Skeletal muscle satellite cell (primary cell): ENCODE data around the gene MRPL55.
A peak's percentile ranks its signal among the peaks of the same experiment; 100 is the strongest.

Source experiments
- H3K27me3 ChIP-seq: 2 replicates; pipeline ENCODE4 v1.7.0; 2013; ENCODE audit warnings: low read length; ENCODE audit not compliant: control insufficient read depth, insufficient read depth
- H3K36me3 ChIP-seq: 2 replicates; pipeline ENCODE4 v1.7.0; 2013; ENCODE audit warnings: mild to moderate bottlenecking, control low read depth, low read length; ENCODE audit not compliant: insufficient read depth
- H3K4me1 ChIP-seq: 2 replicates; pipeline ENCODE4 v1.7.0; 2013; ENCODE audit warnings: low read length; ENCODE audit not compliant: control insufficient read depth, insufficient read depth
- H3K4me2 ChIP-seq: 2 replicates; pipeline ENCODE4 v1.7.0; 2013; ENCODE audit warnings: mild to moderate bottlenecking, low read length
- H3K4me3 ChIP-seq: 2 replicates; pipeline ENCODE4 v1.7.0; 2013; ENCODE audit warnings: low read length
- H3K9ac ChIP-seq: 2 replicates; pipeline ENCODE4 v1.7.0; 2013; ENCODE audit warnings: mild to moderate bottlenecking, low read depth, low read length, moderate library complexity
- H3K9me3 ChIP-seq: replicated peaks from 2 replicates; pipeline ENCODE4 v1.7.0; 2013; ENCODE audit warnings: mild to moderate bottlenecking, control low read depth, low read length

The MRPL55 gene

DNA sequence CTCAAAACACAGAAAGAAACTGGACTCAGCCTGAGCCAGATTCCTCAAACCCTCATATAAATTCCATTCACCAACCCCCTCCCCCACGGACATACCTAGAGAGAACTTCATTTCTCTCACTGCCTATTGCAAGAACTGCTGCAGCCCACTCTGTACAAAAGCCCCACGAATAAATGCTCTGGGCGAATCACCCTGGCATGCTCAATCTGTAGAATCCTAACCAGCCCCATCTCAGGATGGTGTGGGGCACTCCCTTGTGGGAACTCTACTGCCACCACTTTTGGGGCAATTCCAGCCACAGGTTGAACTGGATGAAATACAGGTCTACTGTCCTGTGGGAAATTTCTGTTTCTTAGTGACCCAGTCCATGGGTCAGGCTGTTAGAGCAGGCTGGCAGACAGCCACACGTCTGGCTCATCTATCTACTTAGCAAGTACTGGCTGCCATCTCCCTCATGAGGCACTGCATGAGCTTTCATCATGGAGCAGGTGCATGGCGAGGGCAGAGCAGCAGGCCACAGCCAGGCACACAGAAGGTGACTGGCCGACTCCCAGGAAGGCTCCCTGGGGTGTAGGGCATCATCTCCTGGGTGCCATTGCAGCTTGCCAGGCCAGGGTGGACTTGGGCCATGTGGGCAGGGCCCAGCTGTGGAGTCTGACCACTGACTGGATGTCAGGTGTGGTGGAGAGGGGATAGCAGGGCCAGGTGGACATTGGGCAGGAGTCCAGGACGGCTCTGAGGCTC lies 4.4 kb downstream of the MRPL55 start:
- Histone ChIP-seq H3K9ac (no peak overlapping the region), H3K27me3 (no peaks in the 10 kb centered on the region), H3K4me3 (no peak overlapping the region), H3K4me1 (peaks cover 22% of the 10 kb centered on the region), H3K4me2 (no peak overlapping the region), H3K9me3 (no peaks in the 10 kb centered on the region), H3K36me3 (peaks cover 22% of the 10 kb centered on the region)

- H3K4me1 ChIP-seq = peaks cover 15% of the 10 kb centered on the region
- peaks cover 39% of the 10 kb centered on the region for H3K36me3 ChIP-seq
- H3K27me3 ChIP-seq = no peaks in the 10 kb centered on the region
- peak within 1 kb of the TSS; percentile 95 for H3K4me3 ChIP-seq
- H3K9ac ChIP-seq = peak within 1 kb of the TSS; percentile 82
- no peaks in the 10 kb centered on the region for H3K9me3 ChIP-seq
- peak within 1 kb of the TSS; percentile 96 for H3K4me2 ChIP-seq
Measured at GRCh38 chr1:228102791-228103620, 6.1 kb downstream of the MRPL55 start, which contains the start of gene C1orf35. TSS of gene C1orf35 (minus strand) at chr1:228103325. CDS start at chr1:228103227, 98 bp downstream.

- Histone ChIP-seq H3K27me3 (no peaks in the 10 kb centered on the region), H3K36me3 (peaks cover 47% of the 10 kb centered on the region), H3K4me2 (peak overlapping the region; percentile 96), H3K9ac (peak overlapping the region; percentile 82), H3K4me1 (peaks cover 15% of the 10 kb centered on the region), H3K4me3 (peak overlapping the region; percentile 95), H3K9me3 (no peaks in the 10 kb centered on the region)
Measured at GRCh38 chr1:228101994-228102790, 6.9 kb downstream of the MRPL55 start.

- Histone ChIP-seq H3K9ac (peak overlapping the region; percentile 82), H3K4me2 (peak overlapping the region; percentile 96), H3K9me3 (no peaks in the 10 kb centered on the region), H3K36me3 (peaks cover 49% of the 10 kb centered on the region), H3K4me3 (peak overlapping the region; percentile 95), H3K27me3 (no peaks in the 10 kb centered on the region), H3K4me1 (peaks cover 15% of the 10 kb centered on the region)
Measured at GRCh38 chr1:228101614-228101993, 7.5 kb downstream of the MRPL55 start.

GRCh38 chr1:228100822-228101613 lies 8.1 kb downstream of the MRPL55 start:
- peak overlapping the region; percentile 96 for H3K4me2 ChIP-seq
- H3K9ac ChIP-seq = no peak overlapping the region
- peaks cover 50% of the 10 kb centered on the region for H3K36me3 ChIP-seq
- peaks cover 15% of the 10 kb centered on the region for H3K4me1 ChIP-seq
- peak overlapping the region; percentile 95 for H3K4me3 ChIP-seq
- H3K9me3 ChIP-seq = no peaks in the 10 kb centered on the region
- H3K27me3 ChIP-seq = no peaks in the 10 kb centered on the region

DNA sequence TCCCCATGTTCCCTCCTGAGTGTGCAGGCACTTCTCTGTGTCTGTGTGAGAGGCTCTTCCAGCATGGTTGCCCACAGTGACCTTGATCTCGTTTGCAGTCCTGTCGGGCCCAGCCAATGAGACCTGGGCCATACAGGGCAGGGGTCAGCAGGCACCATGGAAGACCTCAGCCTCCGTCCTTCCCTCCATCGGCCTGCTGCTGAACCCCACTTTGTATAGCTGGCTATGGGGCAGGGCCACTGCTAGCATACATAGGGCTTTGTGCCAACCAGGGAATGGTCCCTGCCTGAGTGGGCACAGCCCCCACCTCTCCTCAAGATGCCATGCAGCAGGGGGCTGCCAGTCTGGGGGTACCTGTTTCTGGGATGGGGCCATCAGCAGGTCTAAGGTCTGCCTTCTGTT lies 9.8 kb downstream of the MRPL55 start:
- Histone ChIP-seq H3K4me3 (no peak overlapping the region), H3K36me3 (peaks cover 61% of the 10 kb centered on the region), H3K27me3 (no peaks in the 10 kb centered on the region), H3K9me3 (peaks cover 7% of the 10 kb centered on the region), H3K4me1 (peaks cover 15% of the 10 kb centered on the region), H3K9ac (no peak overlapping the region), H3K4me2 (no peak overlapping the region)

DNA sequence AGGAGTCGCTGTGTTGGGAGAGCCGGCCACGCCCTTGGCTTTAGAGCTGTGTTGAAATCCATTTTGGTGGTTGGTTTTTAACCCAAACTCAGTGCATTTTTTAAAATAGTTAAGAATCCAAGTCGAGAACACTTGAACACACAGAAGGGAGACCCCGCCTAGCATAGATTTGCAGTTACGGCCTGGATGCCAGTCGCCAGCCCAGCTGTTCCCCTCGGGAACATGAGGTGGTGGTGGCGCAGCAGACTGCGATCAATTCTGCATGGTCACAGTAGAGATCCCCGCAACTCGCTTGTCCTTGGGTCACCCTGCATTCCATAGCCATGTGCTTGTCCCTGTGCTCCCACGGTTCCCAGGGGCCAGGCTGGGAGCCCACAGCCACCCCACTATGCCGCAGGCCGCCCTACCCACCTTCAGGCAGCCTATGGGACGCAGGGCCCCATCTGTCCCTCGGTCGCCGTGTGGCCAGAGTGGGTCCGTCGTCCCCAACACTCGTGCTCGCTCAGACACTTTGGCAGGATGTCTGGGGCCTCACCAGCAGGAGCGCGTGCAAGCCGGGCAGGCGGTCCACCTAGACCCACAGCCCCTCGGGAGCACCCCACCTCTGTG lies 10.7 kb downstream of the MRPL55 start:
- H3K4me1 ChIP-seq = peaks cover 6% of the 10 kb centered on the region
- no peak overlapping the region for H3K4me2 ChIP-seq
- no peak overlapping the region for H3K4me3 ChIP-seq
- peaks cover 69% of the 10 kb centered on the region for H3K36me3 ChIP-seq
- no peak overlapping the region for H3K9ac ChIP-seq
- H3K9me3 ChIP-seq = peaks cover 9% of the 10 kb centered on the region
- no peaks in the 10 kb centered on the region for H3K27me3 ChIP-seq

GRCh38 chr1:228097333-228098081 lies 11.6 kb downstream of the MRPL55 start:
- peaks cover 5% of the 10 kb centered on the region for H3K4me1 ChIP-seq
- H3K4me3 ChIP-seq = no peak overlapping the region
- no peak overlapping the region for H3K4me2 ChIP-seq
- peaks cover 78% of the 10 kb centered on the region for H3K36me3 ChIP-seq
- H3K9me3 ChIP-seq = peaks cover 9% of the 10 kb centered on the region
- no peak overlapping the region for H3K9ac ChIP-seq
- no peaks in the 10 kb centered on the region for H3K27me3 ChIP-seq

DNA sequence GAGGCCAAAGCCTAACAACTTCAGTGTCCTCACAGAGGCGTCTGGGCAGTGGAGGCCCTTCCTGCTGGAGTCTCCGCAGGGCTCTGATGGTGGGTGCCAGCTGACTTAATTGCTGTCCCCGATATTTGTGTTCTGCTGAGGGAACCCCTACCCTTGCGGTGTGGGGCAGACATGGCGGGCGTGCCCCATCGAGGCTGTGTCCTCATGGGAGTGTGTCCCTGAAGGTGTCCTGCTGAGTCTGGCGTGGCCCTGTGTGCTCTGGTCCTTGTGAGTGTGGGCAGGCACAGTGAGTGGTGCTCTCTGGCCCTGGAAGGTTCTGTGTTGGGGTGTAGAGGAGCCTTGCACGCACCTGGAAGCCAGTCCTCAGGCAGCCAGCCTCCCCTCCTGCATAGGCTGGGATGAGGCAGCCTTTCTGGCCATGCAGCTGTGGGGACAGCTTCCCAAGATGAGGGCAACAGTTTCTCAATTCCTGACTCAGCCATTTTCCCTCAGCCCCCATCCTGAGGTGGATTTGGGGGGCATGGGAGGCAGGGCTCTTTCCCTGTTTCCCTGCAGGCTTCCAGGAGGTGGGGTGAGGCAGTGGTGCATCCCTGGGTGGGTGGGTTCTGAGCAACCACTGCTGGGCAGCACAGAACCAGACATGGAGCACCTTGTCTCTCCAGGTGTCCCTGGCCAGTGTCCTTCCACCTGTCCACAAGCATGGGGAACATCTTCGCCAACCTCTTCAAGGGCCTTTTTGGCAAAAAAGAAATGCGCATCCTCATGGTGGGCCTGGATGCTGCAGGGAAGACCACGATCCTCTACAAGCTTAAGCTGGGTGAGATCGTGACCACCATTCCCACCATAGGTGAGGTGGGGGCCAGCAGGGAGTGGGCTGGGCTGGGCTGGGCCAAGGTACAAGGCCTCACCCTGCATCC lies 12.4 kb downstream of the MRPL55 start:
- Histone ChIP-seq H3K4me2 (no peak overlapping the region), H3K9ac (no peak overlapping the region), H3K27me3 (no peaks in the 10 kb centered on the region), H3K36me3 (peaks cover 85% of the 10 kb centered on the region), H3K9me3 (peaks cover 9% of the 10 kb centered on the region), H3K4me1 (peaks cover 2% of the 10 kb centered on the region), H3K4me3 (no peak overlapping the region)
